Panc1 (cell line): ENCODE measurements around the gene SLC6A1.

Experiments used
- POLR2AphosphoS5 ChIP-seq: IDR thresholded peaks from 2 replicates; pipeline ENCODE4 v1.6.1; 2012; ENCODE audit warnings: mild to moderate bottlenecking, low read depth, low read length, moderate library complexity
- TF ChIP-seq, protein P1 (sequence below): fragments of 450-650 bp; IDR thresholded peaks from 2 replicates; pipeline ENCODE4 v1.5.1; 2017; ENCODE audit warnings: mild to moderate bottlenecking

DNA sequence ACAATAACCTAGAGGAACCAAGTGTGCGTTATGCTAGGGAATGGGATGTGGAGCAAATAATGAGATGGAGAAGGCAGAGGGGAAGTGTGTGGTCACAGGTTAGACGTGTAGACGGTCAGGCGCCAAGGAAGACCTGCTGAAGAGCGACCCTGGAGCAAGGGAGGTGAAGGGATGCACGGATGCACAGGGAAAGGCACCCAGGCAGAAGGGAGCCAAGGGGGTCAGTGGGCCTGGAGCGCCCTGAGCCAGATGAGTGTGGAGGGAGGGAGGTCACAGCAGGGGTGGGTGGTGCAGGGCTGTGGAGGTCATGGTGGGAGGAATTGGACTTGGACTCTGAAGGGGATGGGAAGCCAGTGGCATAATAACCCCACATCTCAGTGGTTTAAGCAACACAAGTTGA lies 70.2 kb downstream of the SLC6A1 start:
- TF ChIP-seq, protein P1, sequence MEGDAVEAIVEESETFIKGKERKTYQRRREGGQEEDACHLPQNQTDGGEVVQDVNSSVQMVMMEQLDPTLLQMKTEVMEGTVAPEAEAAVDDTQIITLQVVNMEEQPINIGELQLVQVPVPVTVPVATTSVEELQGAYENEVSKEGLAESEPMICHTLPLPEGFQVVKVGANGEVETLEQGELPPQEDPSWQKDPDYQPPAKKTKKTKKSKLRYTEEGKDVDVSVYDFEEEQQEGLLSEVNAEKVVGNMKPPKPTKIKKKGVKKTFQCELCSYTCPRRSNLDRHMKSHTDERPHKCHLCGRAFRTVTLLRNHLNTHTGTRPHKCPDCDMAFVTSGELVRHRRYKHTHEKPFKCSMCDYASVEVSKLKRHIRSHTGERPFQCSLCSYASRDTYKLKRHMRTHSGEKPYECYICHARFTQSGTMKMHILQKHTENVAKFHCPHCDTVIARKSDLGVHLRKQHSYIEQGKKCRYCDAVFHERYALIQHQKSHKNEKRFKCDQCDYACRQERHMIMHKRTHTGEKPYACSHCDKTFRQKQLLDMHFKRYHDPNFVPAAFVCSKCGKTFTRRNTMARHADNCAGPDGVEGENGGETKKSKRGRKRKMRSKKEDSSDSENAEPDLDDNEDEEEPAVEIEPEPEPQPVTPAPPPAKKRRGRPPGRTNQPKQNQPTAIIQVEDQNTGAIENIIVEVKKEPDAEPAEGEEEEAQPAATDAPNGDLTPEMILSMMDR: no peak
- TF ChIP-seq POLR2AphosphoS5: no peak
